H1 (cell line): ENCODE data around the gene PIEZO1. TPM values are rescaled to one million over a fixed set of nuclear protein-coding genes. Genes with fewer than 3 reads are reported as not detected.

Source experiments
- CTCF ChIA-PET: fragments of 300-600 bp; sonication (Branson Sonifier 250); formaldehyde crosslinking; loops from one replicate; lab custom pipeline; 2021; ENCODE audit not compliant: partially characterized antibody; lab: Charles Lee
- POLR2A ChIA-PET: fragments of 300-600 bp; sonication (Branson Sonifier 250); formaldehyde crosslinking; loops from one replicate; lab custom pipeline; 2021; ENCODE audit warnings: inconsistent platforms; ENCODE audit not compliant: partially characterized antibody; lab: Charles Lee
- DNase-seq, 2 experiments: peaks; one replicate each; pipeline versions ENCODE4 v3.0.0 to v3.0.0-alpha.2; 2010 to 2022; ENCODE audit warnings: low spot score in 2 of 2, low read depth in 1 of 2, mixed read lengths in 1 of 2
- FAIRE-seq: peaks from 2 replicates; lab custom pipeline; 2011; peaks lifted over from hg19 to GRCh38; lab: Jason Lieb, UNC
- H2AFZ ChIP-seq: 2 replicates; pipeline ENCODE4 v1.8.1; 2012; ENCODE audit warnings: low read length, inconsistent platforms
- H2AK5ac ChIP-seq: 2 replicates; pipeline ENCODE4 v1.6.1; 2013; ENCODE audit warnings: low read depth, low read length
- H2BK120ac ChIP-seq: replicated peaks from 2 replicates; pipeline ENCODE3; 2013; ENCODE audit warnings: low read depth, low read length, inconsistent platforms
- H2BK12ac ChIP-seq: 2 replicates; pipeline ENCODE4 v1.6.1; 2013; ENCODE audit warnings: low read depth, low read length
- H2BK15ac ChIP-seq: 2 replicates; pipeline ENCODE4 v1.6.1; 2013; ENCODE audit warnings: low read length
- H2BK20ac ChIP-seq: 2 replicates; pipeline ENCODE4 v1.6.1; 2013; ENCODE audit warnings: low read length
- H2BK5ac ChIP-seq: 2 replicates; pipeline ENCODE4 v1.6.1; 2013; ENCODE audit warnings: low read depth, low read length
- H3K14ac ChIP-seq: 2 replicates; pipeline ENCODE4 v1.6.1; 2013; ENCODE audit warnings: inconsistent platforms; ENCODE audit not compliant: insufficient read length
- H3K18ac ChIP-seq: 2 replicates; pipeline ENCODE4 v1.6.1; 2013; ENCODE audit warnings: low read length; ENCODE audit errors: extremely low read depth
- H3K23ac ChIP-seq: 2 replicates; pipeline ENCODE4 v1.6.1; 2013; ENCODE audit warnings: inconsistent platforms; ENCODE audit not compliant: insufficient read length
- H3K23me2 ChIP-seq: 2 replicates; pipeline ENCODE4 v1.6.1; 2013; ENCODE audit warnings: low read depth, low read length
- H3K27ac ChIP-seq: 2 replicates; pipeline ENCODE4 v1.6.1; 2011; ENCODE audit warnings: low read depth, low read length, inconsistent platforms
- H3K27me3 ChIP-seq, 4 experiments: replicated peaks in 1 of 4; 1 replicate in 1 of 4; 2 replicates in 3 of 4; pipeline versions ENCODE4 v1.6.1 to v1.8.1; 2011 to 2013; ENCODE audit warnings: low read length in 3 of 4, mild to moderate bottlenecking in 3 of 4, inconsistent platforms in 2 of 4, mixed read lengths in 2 of 4, moderate library complexity in 1 of 4; ENCODE audit not compliant: control insufficient read depth in 3 of 4, insufficient read depth in 3 of 4; ENCODE audit errors: extremely low read depth in 1 of 4
- H3K36me3 ChIP-seq, 4 experiments: 2 replicates each; pipeline versions ENCODE4 v1.6.1 to v1.8.1; 2011 to 2013; ENCODE audit warnings: mild to moderate bottlenecking in 4 of 4, low read length in 3 of 4, moderate library complexity in 2 of 4, control low read depth in 1 of 4, inconsistent platforms in 1 of 4; ENCODE audit not compliant: insufficient read depth in 4 of 4, control insufficient read depth in 2 of 4
- H3K4ac ChIP-seq: replicated peaks from 2 replicates; pipeline ENCODE3; 2013; ENCODE audit warnings: low read length, low read depth, mixed read lengths, inconsistent platforms; ENCODE audit not compliant: insufficient read length
- H3K4me1 ChIP-seq, 4 experiments: replicated peaks in 1 of 4; 1 replicate in 1 of 4; 2 replicates in 3 of 4; pipeline versions ENCODE4 v1.6.1 to v1.8.1; 2011 to 2013; ENCODE audit warnings: low read length in 3 of 4, inconsistent platforms in 2 of 4, mixed read lengths in 1 of 4; ENCODE audit not compliant: insufficient read depth in 4 of 4, control insufficient read depth in 3 of 4
- H3K4me2 ChIP-seq, 2 experiments: 2 replicates each; pipeline versions ENCODE4 v1.6.1 to v1.8.1; 2011 to 2013; ENCODE audit warnings: low read depth in 2 of 2, low read length in 2 of 2, control low read depth in 1 of 2, inconsistent platforms in 1 of 2, mild to moderate bottlenecking in 1 of 2; ENCODE audit not compliant: insufficient read depth in 1 of 2
- H3K4me3 ChIP-seq, 4 experiments: fragments of 200-600, 300-600 bp in 1 of 4; sonication (generic), shearing (Covaris generic), sonication (Bioruptor Twin) in 1 of 4; 2 replicates each; pipeline versions ENCODE4 v1.5.1 to v1.8.1; 2011 to 2016; ENCODE audit warnings: low read length in 4 of 4, low read depth in 3 of 4, control low read depth in 2 of 4, inconsistent platforms in 2 of 4, mild to moderate bottlenecking in 2 of 4, mixed read lengths in 1 of 4, moderate library complexity in 1 of 4; ENCODE audit not compliant: insufficient read depth in 2 of 4; ENCODE audit errors: extremely low read depth in 1 of 4
- H3K56ac ChIP-seq: replicated peaks from 2 replicates; pipeline ENCODE3; 2013; ENCODE audit warnings: low read depth, mild to moderate bottlenecking, mixed read lengths, low read length, inconsistent platforms; ENCODE audit not compliant: insufficient read length
- H3K79me1 ChIP-seq: 2 replicates; pipeline ENCODE4 v1.6.1; 2013; ENCODE audit warnings: low read depth, low read length, control low read depth
- H3K79me2 ChIP-seq, 2 experiments: 2 replicates each; pipeline versions ENCODE4 v1.6.1 to v1.8.1; 2012 to 2013; ENCODE audit warnings: low read length in 2 of 2, mild to moderate bottlenecking in 2 of 2, inconsistent platforms in 1 of 2; ENCODE audit not compliant: insufficient read depth in 2 of 2, control insufficient read depth in 1 of 2
- H3K9ac ChIP-seq, 4 experiments: replicated peaks in 1 of 4; 1 replicate in 1 of 4; 2 replicates in 3 of 4; pipeline versions ENCODE4 v1.6.1 to v1.8.1; 2011 to 2013; ENCODE audit warnings: low read depth in 3 of 4, low read length in 3 of 4, control low read depth in 2 of 4, mild to moderate bottlenecking in 2 of 4, moderate library complexity in 2 of 4, inconsistent platforms in 1 of 4; ENCODE audit errors: extremely low read depth in 1 of 4
- H3K9me3 ChIP-seq, 2 experiments: 2 replicates each; pipeline versions ENCODE4 v1.6.1 to v1.8.1; 2012 to 2013; ENCODE audit warnings: mild to moderate bottlenecking in 2 of 2, moderate library complexity in 2 of 2, control low read depth in 1 of 2, inconsistent platforms in 1 of 2, low read depth in 1 of 2, low read length in 1 of 2, mixed read lengths in 1 of 2; ENCODE audit not compliant: insufficient read depth in 2 of 2
- H4K20me1 ChIP-seq, 2 experiments: replicated peaks in 1 of 2; 2 replicates each; pipeline versions ENCODE3 to v1.8.1; 2011 to 2013; ENCODE audit warnings: inconsistent platforms in 2 of 2, low read length in 2 of 2, mild to moderate bottlenecking in 1 of 2; ENCODE audit not compliant: insufficient read depth in 2 of 2, control insufficient read depth in 1 of 2
- H4K5ac ChIP-seq: 2 replicates; pipeline ENCODE4 v1.6.1; 2013; ENCODE audit warnings: low read length, low read depth, mixed read lengths, inconsistent platforms; ENCODE audit not compliant: insufficient read length
- H4K8ac ChIP-seq: 2 replicates; pipeline ENCODE4 v1.8.0; 2013; ENCODE audit warnings: mild to moderate bottlenecking, moderate library complexity, low read length, inconsistent platforms; ENCODE audit not compliant: insufficient read depth; ENCODE audit errors: extremely low read depth
- H4K91ac ChIP-seq: replicated peaks from 2 replicates; pipeline ENCODE3; 2013; ENCODE audit warnings: low read length, mixed read lengths, inconsistent platforms; ENCODE audit not compliant: insufficient read length
- GTF2F1 ChIP-seq: IDR thresholded peaks from 2 replicates; pipeline ENCODE4 v1.6.1; 2012; ENCODE audit warnings: low read depth, low read length, improper control_type of control experiment, borderline replicate concordance
- TEAD4 ChIP-seq: IDR thresholded peaks from 2 replicates; pipeline ENCODE4 v1.6.1; 2012; ENCODE audit warnings: low read depth, low read length, inconsistent platforms, mixed read lengths
- WGBS, 2 experiments: shearing (Covaris generic) in 1 of 2; methylation state at CpG; one replicate each; pipeline versions ENCODE4 v1.1.6 to v1.1.7; 2013 to 2015; ENCODE audit warnings: low lambda C conversion rate in 2 of 2, mixed read lengths in 2 of 2, inconsistent platforms in 1 of 2, low coverage in 1 of 2, missing lambda C conversion rate in 1 of 2; ENCODE audit not compliant: insufficient replicate concordance in 2 of 2, insufficient coverage in 1 of 2, insufficient read length in 1 of 2; ENCODE audit errors: extremely low coverage in 1 of 2, missing lambda C conversion rate in 1 of 2; 5-methylcytosine and 5-hydroxymethylcytosine counted together
- polyA plus RNA-seq, 7 experiments: library from polyadenylated mRNA; depleted of rRNA in 3 of 7; stranded (reverse) in 5 of 7; unstranded in 2 of 7; fragments of >200 nt in 5 of 7; fragments of 200-250 nt in 2 of 7; gene quantifications; 1 replicate in 5 of 7; 2 replicates in 1 of 7; 4 replicates in 1 of 7; pipeline versions ENCODE4 v1.2.1 to v1.2.3, GENCODE V29; 2011 to 2013; ENCODE audit warnings: missing spikeins in 2 of 7, mixed read lengths in 2 of 7
- total RNA-seq: library from RNA; stranded (reverse); fragmentation: NEBNext Ultra II Directional; extraction: Animal tissue kit (Norgen Biotek cat#: 25700); gene quantifications from 2 replicates; pipeline ENCODE4 v1.2.1, GENCODE V29; 2021

The PIEZO1 gene
- total and polyA plus RNA-seq, 2 of the 8 experiments (the other 6 are each of a cell fraction or from before 2014, with no cell fraction given) = 42.3 to 67.5 TPM

DNA sequence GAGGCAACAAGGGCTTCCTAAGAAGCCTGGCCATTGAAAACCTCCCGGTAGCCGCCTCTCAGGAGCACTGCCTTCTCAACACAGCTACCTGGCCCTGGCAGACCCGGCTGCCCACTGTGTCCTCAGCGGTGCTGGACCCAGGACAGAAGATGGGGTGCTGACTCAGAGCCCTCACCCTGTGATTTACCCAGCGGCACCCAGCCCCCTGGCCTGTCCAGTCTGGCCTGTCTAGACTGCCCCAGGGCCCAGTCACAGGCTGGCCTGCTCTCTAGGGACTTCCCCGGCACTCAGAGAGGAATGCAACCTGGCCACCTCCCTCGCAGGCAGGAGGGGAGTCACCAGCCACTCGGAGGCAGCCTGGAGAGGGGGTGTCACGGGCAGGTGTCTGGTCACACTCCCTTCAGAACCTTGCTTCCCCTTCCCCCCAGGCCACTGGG, 20.1 kb downstream of the PIEZO1 start:
- DNase-seq = no peak
- TF ChIP-seq GTF2F1 (no peak), TEAD4 (0 out of 2 replicates have a peak, but pooled peaks have one; percentile 8)
- POLR2A ChIA-PET = interaction anchor here (1.1 to 4.1 kb wide), 6 partner anchors 8 to 46 kb away, joined by 3 to 22 read pairs (median 8); partner anchors contain the start of gene APRT

More for the DNA sequence above, 20.1 kb downstream of the PIEZO1 start:
- Histone ChIP-seq H3K9me3 (no peaks in the 10 kb centered on the region), H3K4me3 (no peak overlapping the region), H4K91ac (no peak overlapping the region), H3K79me2 (peaks cover 0 to 4% of the 10 kb centered on the region in 2 experiments; a peak in 1 of 4 replicates), H3K4me1 (peaks cover 4 to 49% (median 37%) of the 10 kb centered on the region in 4 experiments), H4K20me1 (peaks cover 2 to 11% of the 10 kb centered on the region in 2 experiments), H3K23ac (no peak overlapping the region), H2BK20ac (no peak overlapping the region), H3K27me3 (no peaks in the 10 kb centered on the region), H3K4ac (peak overlapping the region; percentile 32), H2BK15ac (peak overlapping the region; percentile 46; the same call in 1 of the 2 replicates), H2BK12ac (0 out of 2 replicates have a peak overlapping the region, but pooled peaks have one; percentile 80), H2BK5ac (peak overlapping the region; percentile 75), H3K4me2 (0 out of 4 replicates have a peak overlapping the region, but pooled peaks of 1 of the 2 experiments have one; percentile 31), H2AK5ac (peak overlapping the region; percentile 91; the same call in 1 of the 2 replicates), H3K36me3 (no peaks in the 10 kb centered on the region), H4K8ac (no peak overlapping the region), H3K56ac (no peak overlapping the region), H3K9ac (no peak overlapping the region), H2AFZ (no peak overlapping the region), H3K14ac (no peak overlapping the region), H3K23me2 (no peaks in the 10 kb centered on the region; the same call in 1 of the 2 replicates), H3K18ac (no peak overlapping the region), H3K79me1 (peaks cover 8% of the 10 kb centered on the region), H4K5ac (no peak overlapping the region), H2BK120ac (no peak overlapping the region), H3K27ac (peak overlapping the region; percentile 52; the same call in 1 of the 2 replicates)
- WGBS, 2 experiments = 89% methylated on average over 7 of the region's 9 CpGs; no CpG with 5 or more reads in 1 of the 2 experiments
- no peak for FAIRE-seq
- CTCF ChIA-PET = interaction anchor here (1.2 to 25.0 kb wide), 8 partner anchors 9 to 48 kb away, joined by 4 to 251 read pairs (median 30); no protein-coding TSS in a partner anchor
